HEK293 (cell line): ENCODE data around the gene ICE2.
"Not testable (repeated sequence)": the region's sequence is repeated elsewhere in the genome, so short reads cannot be mapped to it uniquely, and the experiment has no call there.

ENCODE experiments used
- CTCF ChIA-PET: fragments of 350-600 bp; formaldehyde crosslinking; extraction: SDS; loops from one replicate; lab custom pipeline; 2021; ENCODE audit warnings: antibody characterized with exemption; lab: Yijun Ruan, JAX
- POLR2A ChIA-PET: fragments of 300-600 bp; formaldehyde crosslinking; extraction: SDS; loops from one replicate; lab custom pipeline; 2020; ENCODE audit warnings: antibody characterized with exemption, inconsistent platforms; lab: Yijun Ruan, JAX
- H3K27ac ChIP-seq: fragments of 200-500 bp; sonication (Bioruptor generic); 2 replicates; pipeline ENCODE4 v1.5.1; 2014; ENCODE audit warnings: low read depth, low read length, control low read depth, inconsistent platforms; ENCODE audit errors: extremely low read depth
- H3K36me3 ChIP-seq, 2 experiments: fragments of 200-500 bp in 1 of 2; sonication (Bioruptor generic) in 1 of 2; 1 replicate in 1 of 2; 2 replicates in 1 of 2; pipeline ENCODE4 v1.5.1; 2014 to 2017; ENCODE audit warnings: inconsistent platforms in 2 of 2, low read length in 2 of 2; ENCODE audit not compliant: control insufficient read depth in 2 of 2, insufficient read depth in 1 of 2
- H3K4me1 ChIP-seq: fragments of 200-500 bp; sonication (Bioruptor generic); 2 replicates; pipeline ENCODE4 v1.5.1; 2014; ENCODE audit warnings: mild to moderate bottlenecking, low read length, inconsistent platforms; ENCODE audit not compliant: control insufficient read depth, insufficient read depth
- H3K4me3 ChIP-seq: 2 replicates; pipeline ENCODE4 v1.5.1; 2011; ENCODE audit warnings: low read depth, mild to moderate bottlenecking, control low read depth, low read length, moderate library complexity
- H3K9me3 ChIP-seq: fragments of 200-500 bp; sonication (Bioruptor generic); 2 replicates; pipeline ENCODE4 v1.5.1; 2014; ENCODE audit warnings: low read depth, low read length, inconsistent platforms; ENCODE audit not compliant: control insufficient read depth, insufficient read depth
- KLF1 ChIP-seq: fragments of 450-650 bp; formaldehyde crosslinking; IDR thresholded peaks from 2 replicates; pipeline ENCODE4 v1.5.1; 2016; ENCODE audit warnings: missing biosample characterization, missing genetic modification characterization
- KLF7 ChIP-seq: fragments of 450-650 bp; formaldehyde crosslinking; IDR thresholded peaks from 2 replicates; pipeline ENCODE4 v1.5.1; 2016; ENCODE audit warnings: missing biosample characterization, missing genetic modification characterization, borderline replicate concordance
- PRDM10 ChIP-seq: fragments of 450-650 bp; formaldehyde crosslinking; IDR thresholded peaks from 2 replicates; pipeline ENCODE4 v1.5.1; 2016; ENCODE audit warnings: missing biosample characterization, missing genetic modification characterization
- PRDM4 ChIP-seq: fragments of 450-650 bp; formaldehyde crosslinking; IDR thresholded peaks from 2 replicates; pipeline ENCODE4 v1.5.1; 2017; ENCODE audit warnings: missing biosample characterization, missing genetic modification characterization
- SETDB1 ChIP-seq: IDR thresholded peaks from one replicate; pipeline ENCODE4 v1.6.1; 2017; ENCODE audit warnings: mild to moderate bottlenecking, low read length, moderate library complexity, mixed read lengths; ENCODE audit not compliant: insufficient read length
- TRIM28 ChIP-seq: IDR thresholded peaks from 2 replicates; pipeline ENCODE4 v1.6.1; 2011; ENCODE audit warnings: low read length, control low read depth, borderline replicate concordance
- ZNF155 ChIP-seq: fragments of 450-650 bp; formaldehyde crosslinking; IDR thresholded peaks from 2 replicates; pipeline ENCODE4 v1.5.1; 2016; ENCODE audit warnings: missing biosample characterization, missing genetic modification characterization
- ZNF18 ChIP-seq: fragments of 450-650 bp; formaldehyde crosslinking; IDR thresholded peaks from 2 replicates; pipeline ENCODE4 v1.5.1; 2016; ENCODE audit warnings: missing biosample characterization, missing genetic modification characterization
- ZNF26 ChIP-seq: fragments of 450-650 bp; formaldehyde crosslinking; IDR thresholded peaks from 2 replicates; pipeline ENCODE4 v1.5.1; 2016; ENCODE audit warnings: missing biosample characterization, missing genetic modification characterization
- ZNF416 ChIP-seq: fragments of 450-650 bp; formaldehyde crosslinking; IDR thresholded peaks from 2 replicates; pipeline ENCODE4 v1.5.1; 2016; ENCODE audit warnings: missing biosample characterization, missing genetic modification characterization
- ZNF426 ChIP-seq: fragments of 450-650 bp; formaldehyde crosslinking; IDR thresholded peaks from 2 replicates; pipeline ENCODE4 v1.5.1; 2017; ENCODE audit warnings: missing biosample characterization, missing genetic modification characterization, mild to moderate bottlenecking, inconsistent platforms, moderate library complexity
- ZNF514 ChIP-seq: fragments of 450-650 bp; formaldehyde crosslinking; IDR thresholded peaks from 2 replicates; pipeline ENCODE4 v1.5.1; 2016; ENCODE audit warnings: missing biosample characterization, missing genetic modification characterization
- ZNF580 ChIP-seq: fragments of 450-650 bp; formaldehyde crosslinking; IDR thresholded peaks from 2 replicates; pipeline ENCODE4 v1.5.1; 2016; ENCODE audit warnings: missing biosample characterization, missing genetic modification characterization
- ZNF596 ChIP-seq: fragments of 450-650 bp; IDR thresholded peaks from 2 replicates; pipeline ENCODE4 v1.5.0; 2018; ENCODE audit warnings: missing biosample characterization, mild to moderate bottlenecking, missing genetic modification characterization, moderate library complexity
- ZNF626 ChIP-seq: fragments of 450-650 bp; sonication (Bioruptor Pico); formaldehyde crosslinking; IDR thresholded peaks from 2 replicates; pipeline ENCODE4 v1.5.1; 2018; ENCODE audit warnings: missing biosample characterization, missing genetic modification characterization, inconsistent platforms
- ZNF629 ChIP-seq: fragments of 450-650 bp; formaldehyde crosslinking; IDR thresholded peaks from 2 replicates; pipeline ENCODE4 v1.5.1; 2017; ENCODE audit warnings: missing biosample characterization, missing genetic modification characterization
- ZNF664 ChIP-seq: fragments of 450-650 bp; formaldehyde crosslinking; IDR thresholded peaks from 2 replicates; pipeline ENCODE4 v1.5.1; 2016; ENCODE audit warnings: missing biosample characterization, missing genetic modification characterization
- ZNF670 ChIP-seq: fragments of 450-650 bp; formaldehyde crosslinking; IDR thresholded peaks from 2 replicates; pipeline ENCODE4 v1.5.1; 2016; ENCODE audit warnings: missing biosample characterization, missing genetic modification characterization, low read depth
- ZNF785 ChIP-seq: fragments of 450-650 bp; formaldehyde crosslinking; IDR thresholded peaks from 2 replicates; pipeline ENCODE4 v1.5.1; 2016; ENCODE audit warnings: missing biosample characterization, missing genetic modification characterization

Gene ICE2

GRCh38 chr15:60416484-60416883 is 62.5 kb downstream of the ICE2 start:
- H3K27ac ChIP-seq = no peak overlapping the region
- CTCF ChIA-PET = no interaction called here
- no peaks in the 10 kb centered on the region for H3K4me1 ChIP-seq
- H3K36me3 ChIP-seq = peaks cover 0 to 6% of the 10 kb centered on the region in 2 experiments; a peak in 1 of 3 replicates
- H3K4me3 ChIP-seq = no peak overlapping the region
- no peaks in the 10 kb centered on the region for H3K9me3 ChIP-seq
- POLR2A ChIA-PET = no interaction called here
- TF ChIP-seq KLF7 (no peak), PRDM10 (tag by site-specific recombination) (peak; percentile 32; the same call in 1 of the 2 replicates)

- Histone ChIP-seq H3K4me1 (no peaks in the 10 kb centered on the region), H3K27ac (no peak overlapping the region), H3K9me3 (no peaks in the 10 kb centered on the region), H3K4me3 (no peak overlapping the region), H3K36me3 (no peaks in the 10 kb centered on the region)
- TF ChIP-seq ZNF155 (no peak), KLF1 (tag by site-specific recombination) (no peak), TRIM28 (no peak), ZNF596 (no peak), ZNF580 (tag by site-specific recombination) (no peak), SETDB1 (no peak), ZNF416 (tag by site-specific recombination) (no peak)
- ChIA-PET POLR2A (interaction anchor here (0.6 kb wide), 1 partner anchor 17 kb away, joined by 3 read pairs; no protein-coding TSS in a partner anchor), CTCF (no interaction called here)
These were observed 64.8 kb downstream of the ICE2 start for GRCh38 chr15:60414016-60414682.

GRCh38 chr15:60413231-60413824 is 65.6 kb downstream of the ICE2 start:
- Histone ChIP-seq H3K27ac (no peak overlapping the region), H3K9me3 (no peaks in the 10 kb centered on the region), H3K4me1 (no peaks in the 10 kb centered on the region), H3K36me3 (no peaks in the 10 kb centered on the region), H3K4me3 (no peak overlapping the region)
- ChIA-PET POLR2A (no interaction called here), CTCF (no interaction called here)
- no peak for TF ChIP-seq ZNF664 (tag by site-specific recombination)
- TF ChIP-seq ZNF426 = no peak
- TF ChIP-seq ZNF18 (tag by site-specific recombination) = no peak
- TF ChIP-seq ZNF626 (tag by site-specific recombination) = no peak
- TF ChIP-seq ZNF670 (tag by site-specific recombination) = no peak
- no peak for TF ChIP-seq PRDM4
- no peak for TF ChIP-seq ZNF514
- TF ChIP-seq ZNF26 (tag by site-specific recombination) = no peak
- TF ChIP-seq ZNF629 (tag by site-specific recombination) = no peak
- TF ChIP-seq ZNF785 = no peak

- H3K4me3 ChIP-seq, POLR2A ChIA-PET, H3K36me3 ChIP-seq, CTCF ChIA-PET, H3K9me3 ChIP-seq, H3K4me1 ChIP-seq, H3K27ac ChIP-seq: not testable (repeated sequence)
These were observed 66.1 kb downstream of the ICE2 start for GRCh38 chr15:60412807-60413206.
